Psoas muscle (tissue), 8 donors: ENCODE results near the gene RINT1. TPM values are rescaled to one million over a fixed set of nuclear protein-coding genes. Genes with fewer than 3 reads are reported as not detected.

Experiments used
- ATAC-seq, 4 donors: fragments of 200-7000 bp; cut with Tn5 transposase; one replicate each; pipeline ENCODE4 v1.9.1; 2020; ENCODE audit warnings: moderate library complexity in 3 of 4, mild to moderate bottlenecking in 2 of 4
- DNase-seq, 2 donors: peaks; one replicate each; pipeline ENCODE4 v3.0.0-alpha.2; 2020
- H3K27ac ChIP-seq: fragments of 200-600 bp; one replicate; pipeline ENCODE4 v1.8.0; 2022
- H3K27me3 ChIP-seq, 3 donors: fragments of 200-600 bp in 1 of 3; one replicate each; pipeline versions ENCODE4 v1.6.1 to v1.8.0; 2013 to 2022; ENCODE audit warnings: low read length in 2 of 3, mild to moderate bottlenecking in 2 of 3, moderate library complexity in 1 of 3; ENCODE audit not compliant: insufficient read depth in 3 of 3
- H3K36me3 ChIP-seq, 2 donors: fragments of 200-600 bp in 1 of 2; one replicate each; pipeline versions ENCODE4 v1.6.1 to v1.8.0; 2013 to 2022; ENCODE audit warnings: low read depth in 1 of 2, mild to moderate bottlenecking in 1 of 2, moderate library complexity in 1 of 2; ENCODE audit not compliant: insufficient read depth in 1 of 2
- H3K4me1 ChIP-seq: fragments of 200-600 bp; one replicate; pipeline ENCODE4 v1.8.0; 2022
- H3K4me3 ChIP-seq: fragments of 200-600 bp; one replicate; pipeline ENCODE4 v1.8.0; 2022; ENCODE audit warnings: mild to moderate bottlenecking
- H3K9me3 ChIP-seq: fragments of 200-600 bp; one replicate; pipeline ENCODE4 v1.8.0; 2022
- CTCF ChIP-seq: fragments of 200-600 bp; IDR thresholded peaks from one replicate; pipeline ENCODE4 v1.8.0; 2022; ENCODE audit warnings: antibody characterized with exemption
- WGBS, 3 donors: extraction: QIAGEN DNeasy Blood & Tissue Kit; methylation state at CpG; one replicate each; pipeline versions ENCODE4 v1.1.6 to v1.1.7; 2013; 5-methylcytosine and 5-hydroxymethylcytosine counted together
- intact Hi-C, 2 donors: fragments of 100-400 bp; cut with DNase I; formaldehyde crosslinking; loops; one replicate each; pipeline versions ENCODE4 v1.11.0 to v1.14.2; 2022
- polyA plus RNA-seq, 3 donors: library from polyadenylated mRNA; stranded (reverse); fragments of 200-250 nt; gene quantifications; one replicate each; pipeline ENCODE4 v1.2.3, GENCODE V29; 2013
- total RNA-seq, 4 donors: library from RNA; stranded (reverse); fragmentation: NEBNext Ultra II Directional in 2 of 4; extraction: Animal tissue kit (Norgen Biotek cat#: 25700) in 2 of 4; gene quantifications; one replicate each; pipeline versions ENCODE4 v1.2.1 to v1.2.4, GENCODE V29; 2021 to 2023
- donor health status: healthy with polysubstance abuse.
- donor health status: DM: no; HTN: no; CAD: no; lungs with moderate emphysema.
- donor health status: Bipolar disorder and iron deficiency.
- donor health status: healthy.
- donor health status: DM: yes; HTN: yes; CAD: no.
- donor health status: DM: no; HTN: no; CAD: no.
- donor health status: DM: no; HTN: no; CAD: no.
- donor health status: DM: yes; HTN: yes; CAD: no.

Gene RINT1
- total and polyA plus RNA-seq, 7 donors = 10.9 to 21.5 (median 19.7) TPM

DNA sequence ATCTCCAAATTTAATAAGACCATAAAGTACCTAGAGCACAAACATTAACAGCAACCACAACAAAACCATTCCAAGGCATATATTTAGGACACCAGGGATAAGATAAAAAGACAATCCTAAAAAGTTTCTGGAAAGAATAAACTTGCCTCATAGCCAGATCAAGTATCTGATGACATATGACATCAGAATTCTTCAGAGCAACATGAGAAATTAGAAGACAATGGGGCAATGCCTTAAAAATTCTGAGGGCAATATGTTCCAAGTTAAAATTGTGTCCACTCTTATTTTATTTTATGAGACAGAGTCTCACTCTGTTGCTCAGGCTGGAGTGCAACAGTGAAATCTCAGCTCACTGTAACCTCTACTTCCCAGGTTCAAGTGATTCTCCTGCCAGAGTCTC, 46.5 kb downstream of the RINT1 start:
- no peak for TF ChIP-seq CTCF
- Histone ChIP-seq H3K4me3 (no peak overlapping the region), H3K27me3 (peaks cover 0 to 4% (median 3%) of the 10 kb centered on the region in 3 donors), H3K27ac (no peak overlapping the region), H3K4me1 (no peaks in the 10 kb centered on the region), H3K36me3 (no peaks in the 10 kb centered on the region), H3K9me3 (no peaks in the 10 kb centered on the region)
- ATAC-seq = no peak
- no peak for DNase-seq
- intact Hi-C loops = no loop called here

DNA sequence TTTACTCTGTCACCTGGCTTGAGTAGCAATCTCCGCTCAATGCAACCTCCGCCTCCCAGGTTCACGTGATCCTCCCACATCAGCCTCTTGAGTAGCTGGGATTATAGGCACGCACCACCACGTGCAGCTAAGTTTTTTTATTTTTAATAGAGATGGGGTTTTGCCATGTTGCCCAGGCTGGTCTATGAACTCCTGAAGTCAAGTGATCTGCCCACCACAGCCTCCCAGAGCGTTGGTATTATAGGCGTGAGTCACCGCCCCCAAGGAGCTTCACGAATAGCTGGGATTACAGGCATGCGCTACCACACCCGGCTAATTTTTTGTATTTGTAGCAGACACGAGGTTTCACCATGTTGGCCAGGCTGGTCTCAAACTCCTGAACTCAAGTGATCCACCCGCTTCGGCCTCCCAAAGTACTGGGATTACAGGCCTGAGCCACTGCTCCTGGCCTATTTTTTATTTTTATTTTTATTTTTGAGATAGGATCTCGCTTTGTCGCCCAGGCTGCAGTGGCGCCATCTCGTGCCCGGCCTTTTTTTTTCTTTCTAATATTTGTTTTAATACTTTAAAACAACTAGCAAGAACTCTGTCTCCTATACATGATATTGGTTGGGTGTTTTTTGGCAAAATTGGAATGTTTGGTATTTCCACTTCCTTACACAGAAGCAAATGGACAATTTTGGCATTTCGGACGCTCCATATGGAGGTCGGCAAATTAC, 48.2 kb downstream of the RINT1 start:
- H3K4me3 ChIP-seq = no peak overlapping the region
- no peak for DNase-seq

GRCh38 chr7:105581066-105581811, 49.2 kb downstream of the RINT1 start, which contains the start of gene EFCAB10:
EFCAB10 (minus strand) TSS chr7:105581493; CDS start chr7:105581463, 30 bp downstream.
- Histone ChIP-seq H3K9me3 (no peaks in the 10 kb centered on the region), H3K4me3 (peak within 1 kb of the TSS; percentile 33), H3K27me3 (peaks cover 0 to 4% (median 3%) of the 10 kb centered on the region in 3 donors), H3K4me1 (no peaks in the 10 kb centered on the region), H3K27ac (no peak within 1 kb of the TSS), H3K36me3 (no peaks in the 10 kb centered on the region)
- no peak for TF ChIP-seq CTCF
- peak in 3 of 4 donors; percentile 37 to 69 (median 57) for ATAC-seq
- DNase-seq = peak; percentile 35 to 63
- intact Hi-C loops = no loop called here
- 12 to 15% (median 13%) methylated on average over 35 to 36 of the region's 36 CpGs for WGBS, 3 donors

More for the DNA sequence above, 48.2 kb downstream of the RINT1 start:
- 88 to 92% (median 88%) methylated on average over 22 of the region's 22 CpGs for WGBS, 3 donors
- Histone ChIP-seq H3K36me3 (no peaks in the 10 kb centered on the region), H3K27ac (no peak overlapping the region), H3K27me3 (peaks cover 0 to 4% (median 3%) of the 10 kb centered on the region in 3 donors), H3K4me1 (no peaks in the 10 kb centered on the region), H3K9me3 (no peaks in the 10 kb centered on the region)
- TF ChIP-seq CTCF = no peak
- ATAC-seq = no peak
- intact Hi-C loops = no loop called here

GRCh38 chr7:105583061-105583460, 51.1 kb downstream of the RINT1 start:
- no peaks in the 10 kb centered on the region for H3K9me3 ChIP-seq
- WGBS, 3 donors = 75 to 86% (median 85%) methylated on average over 26 to 39 of the region's 39 CpGs
- TF ChIP-seq CTCF = no peak
- no peak for ATAC-seq
- intact Hi-C loops = no loop called here
- no peak overlapping the region for H3K4me3 ChIP-seq
- DNase-seq = no peak
- no peaks in the 10 kb centered on the region for H3K4me1 ChIP-seq
- H3K36me3 ChIP-seq = no peaks in the 10 kb centered on the region
- no peak overlapping the region for H3K27ac ChIP-seq
- H3K27me3 ChIP-seq = peaks cover 0 to 4% (median 3%) of the 10 kb centered on the region in 3 donors
